WERI-Rb-1 (cell line): ENCODE results near the gene CAMSAP2.
"Not testable (repeated sequence)": the region's sequence is repeated elsewhere in the genome, so short reads cannot be mapped to it uniquely, and the experiment has no call there.

ENCODE experiments used
- DNase-seq: peaks from one replicate; pipeline ENCODE4 v3.0.0-alpha.2; 2020
- H3K27ac ChIP-seq: fragments of 250-450 bp; sonication (Bioruptor Pico); 2 replicates; pipeline ENCODE4 v1.5.1; 2020; ENCODE audit warnings: mild to moderate bottlenecking, moderate library complexity
- H3K27me3 ChIP-seq: fragments of 250-450 bp; sonication (Bioruptor Pico); 2 replicates; pipeline ENCODE4 v1.5.1; 2021; ENCODE audit warnings: mild to moderate bottlenecking, low read depth, moderate library complexity; ENCODE audit not compliant: insufficient read depth, severe bottlenecking
- H3K36me3 ChIP-seq: fragments of 250-450 bp; sonication (Bioruptor Pico); 2 replicates; pipeline ENCODE4 v1.5.1; 2020; ENCODE audit warnings: mild to moderate bottlenecking, moderate library complexity
- H3K4me3 ChIP-seq: 2 replicates; pipeline ENCODE4 v1.5.1; 2011; ENCODE audit warnings: low read depth, mild to moderate bottlenecking, control low read depth, low read length
- H3K9me3 ChIP-seq: fragments of 250-450 bp; sonication (Bioruptor Pico); 2 replicates; pipeline ENCODE4 v1.5.1; 2021; ENCODE audit warnings: mild to moderate bottlenecking, moderate library complexity; ENCODE audit not compliant: severe bottlenecking
- CTCF ChIP-seq: IDR thresholded peaks from 2 replicates; pipeline ENCODE4 v1.5.1; 2011; ENCODE audit warnings: low read depth, mild to moderate bottlenecking, control low read depth, inconsistent platforms, low read length

CAMSAP2 gene

DNA sequence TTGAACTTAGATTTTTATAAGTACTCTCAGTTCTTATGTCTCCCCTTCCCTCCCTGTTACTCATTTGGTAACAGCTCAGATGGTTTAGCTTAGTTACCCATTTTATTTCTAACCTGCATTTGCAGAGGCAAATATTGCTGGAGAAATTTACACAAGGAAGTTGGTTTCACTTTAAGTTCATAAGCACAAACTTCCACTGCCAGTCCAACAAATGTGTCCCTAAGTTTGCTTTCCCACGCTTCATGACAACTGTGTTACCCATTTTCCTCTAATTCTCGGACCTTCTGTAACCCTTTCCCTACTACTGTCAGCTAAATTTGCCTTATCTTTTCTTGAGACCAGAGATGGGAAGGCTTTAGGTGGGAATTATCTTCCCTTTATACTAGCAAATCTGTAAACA is 70.2 kb downstream of the CAMSAP2 start:
- Histone ChIP-seq H3K27me3 (no peaks in the 10 kb centered on the region), H3K36me3 (peaks cover 70% of the 10 kb centered on the region), H3K27ac (no peak overlapping the region), H3K9me3 (no peaks in the 10 kb centered on the region), H3K4me3 (no peak overlapping the region)
- TF ChIP-seq CTCF = no peak
- no peak for DNase-seq

- H3K4me3 ChIP-seq = no peak overlapping the region
- no peaks in the 10 kb centered on the region for H3K9me3 ChIP-seq
- peaks cover 84% of the 10 kb centered on the region for H3K36me3 ChIP-seq
- no peaks in the 10 kb centered on the region for H3K27me3 ChIP-seq
- TF ChIP-seq CTCF = no peak
- no peak for DNase-seq
- no peak overlapping the region for H3K27ac ChIP-seq
Measured at GRCh38 chr1:200811704-200812103, 73.0 kb downstream of the CAMSAP2 start.

DNA sequence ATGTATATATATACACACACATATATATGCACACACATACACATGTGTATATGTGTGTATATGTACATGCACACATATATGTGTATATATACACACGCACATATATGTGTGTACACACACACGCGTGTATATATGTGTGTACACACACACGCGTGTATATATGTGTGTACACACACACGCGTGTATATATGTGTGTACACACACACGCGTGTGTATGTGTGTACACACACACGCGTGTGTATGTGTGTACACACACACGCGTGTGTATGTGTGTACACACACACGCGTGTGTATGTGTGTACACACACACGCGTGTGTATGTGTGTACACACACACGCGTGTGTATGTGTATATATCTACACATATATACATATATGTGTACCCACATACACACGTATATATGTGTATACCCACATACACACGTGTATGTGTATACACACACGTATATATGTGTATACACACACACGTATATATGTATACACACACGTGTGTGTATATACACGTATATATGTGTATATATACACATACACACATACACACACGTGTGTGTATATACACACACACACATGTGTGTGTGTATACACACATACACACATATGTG is 78.0 kb downstream of the CAMSAP2 start:
- not testable (repeated sequence) for H3K4me3 ChIP-seq

GRCh38 chr1:200818248-200818647 is 79.6 kb downstream of the CAMSAP2 start:
- Histone ChIP-seq H3K4me3 (no peak overlapping the region), H3K27ac (no peak overlapping the region), H3K36me3 (peaks cover 55% of the 10 kb centered on the region), H3K9me3 (no peaks in the 10 kb centered on the region), H3K27me3 (no peaks in the 10 kb centered on the region)
- no peak for DNase-seq
- TF ChIP-seq CTCF = no peak

More for the DNA sequence above, 78.0 kb downstream of the CAMSAP2 start:
- not testable (repeated sequence) for H3K27me3 ChIP-seq, DNase-seq, H3K9me3 ChIP-seq, H3K27ac ChIP-seq
- H3K36me3 ChIP-seq = peaks cover 64% of the 10 kb centered on the region

DNA sequence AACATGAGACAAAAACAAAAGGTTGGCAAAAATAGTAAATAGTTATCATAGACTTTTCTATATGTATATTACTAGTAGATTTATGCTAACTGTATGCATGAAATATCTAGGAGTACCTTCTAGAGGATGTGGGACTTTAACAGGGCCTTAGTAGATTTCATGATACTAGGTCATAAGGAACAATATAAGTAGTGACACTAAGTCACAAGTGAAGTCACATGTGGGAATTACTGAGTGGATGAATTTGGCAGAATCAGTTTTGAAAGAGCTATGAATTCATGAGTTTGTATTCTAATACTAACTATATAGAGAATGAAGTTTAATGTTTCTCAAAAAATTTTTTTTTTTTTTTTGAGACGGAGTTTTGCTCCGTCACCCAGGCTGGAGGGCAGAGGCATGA is 81.0 kb downstream of the CAMSAP2 start:
- no peak overlapping the region for H3K27ac ChIP-seq
- no peak for DNase-seq
- TF ChIP-seq CTCF = no peak
- H3K4me3 ChIP-seq = no peak overlapping the region
- no peaks in the 10 kb centered on the region for H3K27me3 ChIP-seq
- H3K9me3 ChIP-seq = no peaks in the 10 kb centered on the region
- H3K36me3 ChIP-seq = peaks cover 55% of the 10 kb centered on the region

- DNase-seq = no peak
- Histone ChIP-seq H3K4me3 (no peak overlapping the region), H3K9me3 (peaks cover 1% of the 10 kb centered on the region), H3K27me3 (no peaks in the 10 kb centered on the region), H3K36me3 (peaks cover 30% of the 10 kb centered on the region), H3K27ac (no peak overlapping the region)
- no peak for TF ChIP-seq CTCF
Measured at GRCh38 chr1:200831091-200831490, 92.4 kb downstream of the CAMSAP2 start.
